GM23248 (cell line): ENCODE measurements around the gene SHISA6.

Source experiments
- EZH2 ChIP-seq: fragments of 200-600 bp; sonication (generic); IDR thresholded peaks from 2 replicates; pipeline ENCODE4 v1.6.1; 2018; ENCODE audit warnings: antibody characterized with exemption, mild to moderate bottlenecking; ENCODE audit not compliant: insufficient read depth, poor library complexity, severe bottlenecking
- EZH2phosphoT487 ChIP-seq: fragments of 200-600 bp; sonication (generic); IDR thresholded peaks from 2 replicates; pipeline ENCODE4 v1.6.1; 2018; ENCODE audit warnings: antibody characterized with exemption, moderate library complexity, mild to moderate bottlenecking, low read depth; ENCODE audit not compliant: insufficient read depth

DNA sequence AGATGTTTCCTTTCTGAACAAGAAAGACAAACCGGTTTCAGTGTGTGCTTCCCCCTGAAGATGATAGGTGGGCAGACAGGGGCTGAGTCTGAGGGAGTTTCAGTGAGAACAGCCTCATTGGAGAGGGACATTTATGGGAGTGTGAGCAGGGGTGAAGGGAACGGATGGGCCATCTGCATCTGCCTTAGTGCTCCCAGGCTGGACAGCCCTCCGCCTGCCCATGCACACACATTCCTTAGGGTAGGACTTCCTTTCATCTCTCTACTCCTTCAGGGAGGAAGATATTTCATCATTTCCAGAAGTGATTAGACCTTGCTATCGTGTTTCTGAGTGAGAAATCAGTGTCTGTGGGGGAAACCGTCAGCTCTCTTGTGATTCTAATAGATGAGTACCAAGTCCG lies 3.8 kb downstream of the SHISA6 start:
- no peak for TF ChIP-seq EZH2
- TF ChIP-seq EZH2phosphoT487 = no peak
